ENCODE measurements around the gene FGD4.

DNA sequence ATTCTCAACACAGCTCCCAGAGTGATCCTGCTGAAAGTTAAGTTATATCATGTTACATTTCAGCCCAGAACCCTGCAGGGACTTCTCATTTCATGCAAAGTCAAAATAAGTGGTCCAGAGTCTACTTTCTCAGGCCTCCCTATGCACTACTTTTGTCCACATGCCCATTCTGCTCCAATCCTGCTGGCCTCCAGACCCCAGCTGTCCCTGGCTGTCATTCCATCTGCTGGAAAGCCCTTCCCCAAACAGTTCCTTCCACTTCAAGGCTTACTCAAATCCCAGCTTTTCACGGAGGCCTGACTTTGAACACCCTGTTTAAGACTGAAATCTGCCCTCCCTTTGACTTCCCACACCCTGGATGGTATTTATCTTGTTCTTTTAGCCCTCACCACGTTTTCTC, 169.9 kb downstream of the FGD4 start:
- TF ChIP-seq, protein P1, sequence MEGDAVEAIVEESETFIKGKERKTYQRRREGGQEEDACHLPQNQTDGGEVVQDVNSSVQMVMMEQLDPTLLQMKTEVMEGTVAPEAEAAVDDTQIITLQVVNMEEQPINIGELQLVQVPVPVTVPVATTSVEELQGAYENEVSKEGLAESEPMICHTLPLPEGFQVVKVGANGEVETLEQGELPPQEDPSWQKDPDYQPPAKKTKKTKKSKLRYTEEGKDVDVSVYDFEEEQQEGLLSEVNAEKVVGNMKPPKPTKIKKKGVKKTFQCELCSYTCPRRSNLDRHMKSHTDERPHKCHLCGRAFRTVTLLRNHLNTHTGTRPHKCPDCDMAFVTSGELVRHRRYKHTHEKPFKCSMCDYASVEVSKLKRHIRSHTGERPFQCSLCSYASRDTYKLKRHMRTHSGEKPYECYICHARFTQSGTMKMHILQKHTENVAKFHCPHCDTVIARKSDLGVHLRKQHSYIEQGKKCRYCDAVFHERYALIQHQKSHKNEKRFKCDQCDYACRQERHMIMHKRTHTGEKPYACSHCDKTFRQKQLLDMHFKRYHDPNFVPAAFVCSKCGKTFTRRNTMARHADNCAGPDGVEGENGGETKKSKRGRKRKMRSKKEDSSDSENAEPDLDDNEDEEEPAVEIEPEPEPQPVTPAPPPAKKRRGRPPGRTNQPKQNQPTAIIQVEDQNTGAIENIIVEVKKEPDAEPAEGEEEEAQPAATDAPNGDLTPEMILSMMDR (IDR thresholded peaks at IDR 0.05; ENCODE audit: extremely low read depth in 1 of 2, insufficient read depth in 1 of 2, low read depth in 1 of 2, low read length in 2 of 2), result no peak
- TF ChIP-seq POLR2A (IDR thresholded peaks at IDR 0.05; ENCODE audit: low read depth, low read length), result no peak
- TF ChIP-seq, protein P2, sequence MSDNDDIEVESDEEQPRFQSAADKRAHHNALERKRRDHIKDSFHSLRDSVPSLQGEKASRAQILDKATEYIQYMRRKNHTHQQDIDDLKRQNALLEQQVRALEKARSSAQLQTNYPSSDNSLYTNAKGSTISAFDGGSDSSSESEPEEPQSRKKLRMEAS (IDR thresholded peaks at IDR 0.05; ENCODE audit: insufficient read depth, insufficient read length), result no peak
- TF ChIP-seq EZH2 (IDR thresholded peaks at IDR 0.05; ENCODE audit: borderline replicate concordance, low read depth, low read length, severe bottlenecking), result no peak
- no peak for TF ChIP-seq MYC (IDR thresholded peaks at IDR 0.05; ENCODE audit: low read depth, low read length)
- no peak for TF ChIP-seq FOS (IDR thresholded peaks at IDR 0.05; ENCODE audit: borderline replicate concordance, insufficient read depth, low read length)
- no peak for TF ChIP-seq POLR2AphosphoS5 (IDR thresholded peaks at IDR 0.05; ENCODE audit: insufficient read depth, low read depth, low read length)

Measured in endothelial cell of umbilical vein (primary cell).